ENCODE data around the gene SBK2. TPM values are rescaled to one million over a fixed set of nuclear protein-coding genes. Genes with fewer than 3 reads are reported as not detected.

The SBK2 gene
- total and polyA plus RNA-seq, 9 of the 15 experiments (the other 6 are each of a cell fraction or from before 2014, with no cell fraction given), result not detected

DNA sequence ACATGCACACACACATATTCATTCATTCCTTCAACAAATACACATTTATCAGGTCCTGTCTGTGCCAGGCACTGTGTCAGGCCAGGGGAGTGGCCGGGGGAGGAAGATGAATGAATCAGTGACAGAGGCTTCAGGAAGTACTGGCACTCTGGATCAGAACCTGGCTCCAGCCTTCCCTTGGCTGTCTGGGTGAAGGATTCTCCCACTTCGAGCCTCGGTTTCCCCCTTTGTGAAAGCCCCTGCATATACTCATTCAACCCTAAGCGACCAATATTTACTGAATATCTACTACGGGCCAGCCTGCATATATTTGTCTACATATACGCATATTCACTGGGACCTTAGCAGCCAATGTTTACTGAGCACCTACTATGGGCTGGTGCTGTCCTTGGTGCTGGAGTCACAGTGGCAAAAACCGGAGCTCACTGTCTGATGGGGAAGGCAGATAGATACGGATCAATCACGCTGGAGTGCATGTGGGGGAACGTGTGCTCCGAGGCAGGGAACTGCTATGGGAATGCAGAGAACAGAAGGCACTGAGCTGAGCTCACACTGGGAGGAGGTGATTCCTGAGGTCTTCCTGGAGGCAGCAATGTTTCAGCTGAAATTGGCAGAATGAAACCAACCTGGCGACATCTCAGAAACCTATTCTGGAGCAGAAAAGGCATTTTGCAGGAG, 44.4 kb upstream of the SBK2 start (continued):
- TF ChIP-seq, protein P1, sequence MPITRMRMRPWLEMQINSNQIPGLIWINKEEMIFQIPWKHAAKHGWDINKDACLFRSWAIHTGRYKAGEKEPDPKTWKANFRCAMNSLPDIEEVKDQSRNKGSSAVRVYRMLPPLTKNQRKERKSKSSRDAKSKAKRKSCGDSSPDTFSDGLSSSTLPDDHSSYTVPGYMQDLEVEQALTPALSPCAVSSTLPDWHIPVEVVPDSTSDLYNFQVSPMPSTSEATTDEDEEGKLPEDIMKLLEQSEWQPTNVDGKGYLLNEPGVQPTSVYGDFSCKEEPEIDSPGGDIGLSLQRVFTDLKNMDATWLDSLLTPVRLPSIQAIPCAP (CRISPR knock-in tag; IDR thresholded peaks at IDR 0.05; ENCODE audit: borderline replicate concordance), result peak; percentile 93
- TF ChIP-seq GATA2 (CRISPR knock-in tag; IDR thresholded peaks at IDR 0.05) (peak; percentile 76), POU5F1 (IDR thresholded peaks at IDR 0.05; ENCODE audit: borderline replicate concordance, low read depth, low read length, partially characterized antibody) (no peak), ELF1 (tag; IDR thresholded peaks at IDR 0.05) (peak; percentile 7), KDM4B (IDR thresholded peaks at IDR 0.05; ENCODE audit: borderline replicate concordance in 2 of 2, low read depth in 1 of 2) (0 out of 4 replicates have a peak, but pooled peaks of 1 of the 2 experiments have one; percentile 3), GABPA (tag; conservative IDR thresholded peaks at IDR 0.05; ENCODE audit: low read depth) (peak; percentile 83)
- TF ChIP-seq, protein P2, sequence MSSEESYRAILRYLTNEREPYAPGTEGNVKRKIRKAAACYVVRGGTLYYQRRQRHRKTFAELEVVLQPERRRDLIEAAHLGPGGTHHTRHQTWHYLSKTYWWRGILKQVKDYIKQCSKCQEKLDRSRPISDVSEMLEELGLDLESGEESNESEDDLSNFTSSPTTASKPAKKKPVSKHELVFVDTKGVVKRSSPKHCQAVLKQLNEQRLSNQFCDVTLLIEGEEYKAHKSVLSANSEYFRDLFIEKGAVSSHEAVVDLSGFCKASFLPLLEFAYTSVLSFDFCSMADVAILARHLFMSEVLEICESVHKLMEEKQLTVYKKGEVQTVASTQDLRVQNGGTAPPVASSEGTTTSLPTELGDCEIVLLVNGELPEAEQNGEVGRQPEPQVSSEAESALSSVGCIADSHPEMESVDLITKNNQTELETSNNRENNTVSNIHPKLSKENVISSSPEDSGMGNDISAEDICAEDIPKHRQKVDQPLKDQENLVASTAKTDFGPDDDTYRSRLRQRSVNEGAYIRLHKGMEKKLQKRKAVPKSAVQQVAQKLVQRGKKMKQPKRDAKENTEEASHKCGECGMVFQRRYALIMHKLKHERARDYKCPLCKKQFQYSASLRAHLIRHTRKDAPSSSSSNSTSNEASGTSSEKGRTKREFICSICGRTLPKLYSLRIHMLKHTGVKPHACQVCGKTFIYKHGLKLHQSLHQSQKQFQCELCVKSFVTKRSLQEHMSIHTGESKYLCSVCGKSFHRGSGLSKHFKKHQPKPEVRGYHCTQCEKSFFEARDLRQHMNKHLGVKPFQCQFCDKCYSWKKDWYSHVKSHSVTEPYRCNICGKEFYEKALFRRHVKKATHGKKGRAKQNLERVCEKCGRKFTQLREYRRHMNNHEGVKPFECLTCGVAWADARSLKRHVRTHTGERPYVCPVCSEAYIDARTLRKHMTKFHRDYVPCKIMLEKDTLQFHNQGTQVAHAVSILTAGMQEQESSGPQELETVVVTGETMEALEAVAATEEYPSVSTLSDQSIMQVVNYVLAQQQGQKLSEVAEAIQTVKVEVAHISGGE (CRISPR knock-in tag; IDR thresholded peaks at IDR 0.05), result peak in 1 of 3 experiments; percentile 98; a peak in 2 of 6 replicates
- TF ChIP-seq, protein P3, sequence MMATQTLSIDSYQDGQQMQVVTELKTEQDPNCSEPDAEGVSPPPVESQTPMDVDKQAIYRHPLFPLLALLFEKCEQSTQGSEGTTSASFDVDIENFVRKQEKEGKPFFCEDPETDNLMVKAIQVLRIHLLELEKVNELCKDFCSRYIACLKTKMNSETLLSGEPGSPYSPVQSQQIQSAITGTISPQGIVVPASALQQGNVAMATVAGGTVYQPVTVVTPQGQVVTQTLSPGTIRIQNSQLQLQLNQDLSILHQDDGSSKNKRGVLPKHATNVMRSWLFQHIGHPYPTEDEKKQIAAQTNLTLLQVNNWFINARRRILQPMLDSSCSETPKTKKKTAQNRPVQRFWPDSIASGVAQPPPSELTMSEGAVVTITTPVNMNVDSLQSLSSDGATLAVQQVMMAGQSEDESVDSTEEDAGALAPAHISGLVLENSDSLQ (IDR thresholded peaks at IDR 0.05), result peak; percentile 35; the same call in 1 of the 2 replicates
- TF ChIP-seq, protein P4, sequence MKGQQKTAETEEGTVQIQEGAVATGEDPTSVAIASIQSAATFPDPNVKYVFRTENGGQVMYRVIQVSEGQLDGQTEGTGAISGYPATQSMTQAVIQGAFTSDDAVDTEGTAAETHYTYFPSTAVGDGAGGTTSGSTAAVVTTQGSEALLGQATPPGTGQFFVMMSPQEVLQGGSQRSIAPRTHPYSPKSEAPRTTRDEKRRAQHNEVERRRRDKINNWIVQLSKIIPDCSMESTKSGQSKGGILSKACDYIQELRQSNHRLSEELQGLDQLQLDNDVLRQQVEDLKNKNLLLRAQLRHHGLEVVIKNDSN (CRISPR knock-in tag; IDR thresholded peaks at IDR 0.05), result peak; percentile 30; the same call in 1 of the 2 replicates
- TF ChIP-seq, protein P5, sequence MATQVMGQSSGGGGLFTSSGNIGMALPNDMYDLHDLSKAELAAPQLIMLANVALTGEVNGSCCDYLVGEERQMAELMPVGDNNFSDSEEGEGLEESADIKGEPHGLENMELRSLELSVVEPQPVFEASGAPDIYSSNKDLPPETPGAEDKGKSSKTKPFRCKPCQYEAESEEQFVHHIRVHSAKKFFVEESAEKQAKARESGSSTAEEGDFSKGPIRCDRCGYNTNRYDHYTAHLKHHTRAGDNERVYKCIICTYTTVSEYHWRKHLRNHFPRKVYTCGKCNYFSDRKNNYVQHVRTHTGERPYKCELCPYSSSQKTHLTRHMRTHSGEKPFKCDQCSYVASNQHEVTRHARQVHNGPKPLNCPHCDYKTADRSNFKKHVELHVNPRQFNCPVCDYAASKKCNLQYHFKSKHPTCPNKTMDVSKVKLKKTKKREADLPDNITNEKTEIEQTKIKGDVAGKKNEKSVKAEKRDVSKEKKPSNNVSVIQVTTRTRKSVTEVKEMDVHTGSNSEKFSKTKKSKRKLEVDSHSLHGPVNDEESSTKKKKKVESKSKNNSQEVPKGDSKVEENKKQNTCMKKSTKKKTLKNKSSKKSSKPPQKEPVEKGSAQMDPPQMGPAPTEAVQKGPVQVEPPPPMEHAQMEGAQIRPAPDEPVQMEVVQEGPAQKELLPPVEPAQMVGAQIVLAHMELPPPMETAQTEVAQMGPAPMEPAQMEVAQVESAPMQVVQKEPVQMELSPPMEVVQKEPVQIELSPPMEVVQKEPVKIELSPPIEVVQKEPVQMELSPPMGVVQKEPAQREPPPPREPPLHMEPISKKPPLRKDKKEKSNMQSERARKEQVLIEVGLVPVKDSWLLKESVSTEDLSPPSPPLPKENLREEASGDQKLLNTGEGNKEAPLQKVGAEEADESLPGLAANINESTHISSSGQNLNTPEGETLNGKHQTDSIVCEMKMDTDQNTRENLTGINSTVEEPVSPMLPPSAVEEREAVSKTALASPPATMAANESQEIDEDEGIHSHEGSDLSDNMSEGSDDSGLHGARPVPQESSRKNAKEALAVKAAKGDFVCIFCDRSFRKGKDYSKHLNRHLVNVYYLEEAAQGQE (IDR thresholded peaks at IDR 0.05; ENCODE audit: borderline replicate concordance), result peak; percentile 99
- TF ChIP-seq, protein P5 (CRISPR knock-in tag; IDR thresholded peaks at IDR 0.05; ENCODE audit: low read depth), result peak; percentile 97
